ENCODE data around the gene KIF1C. TPM values are rescaled to one million over a fixed set of nuclear protein-coding genes. Genes with fewer than 3 reads are reported as not detected.

The KIF1C gene
- polyA plus RNA-seq (2012; ENCODE audit: low read depth, missing spikeins), result 17.2 TPM

GRCh38 chr17:4997302-4998026, at the start of gene KIF1C, which contains the start of gene INCA1:
Gene KIF1C, plus strand, starts transcription at chr17:4997950. Its CDS starts 2,297 bp downstream, at chr17:5000247.
Gene INCA1, minus strand, starts transcription at chr17:4997522. Its CDS starts 3,085 bp downstream, at chr17:4994437.
- FAIRE-seq (peak; percentile 97), DNase-seq (ENCODE audit: insufficient read length, low spot score) (peak; percentile 99)
- TF ChIP-seq POLR2A (IDR thresholded peaks at IDR 0.05; ENCODE audit: low read depth, low read length), result no peak
- TF ChIP-seq SPI1 (IDR thresholded peaks at IDR 0.05; ENCODE audit: low read depth, low read length), result no peak
- TF ChIP-seq PAX5 (IDR thresholded peaks at IDR 0.05; ENCODE audit: insufficient read depth, low read length, severe bottlenecking), result peak; percentile 26

- TF ChIP-seq POLR2A (IDR thresholded peaks at IDR 0.05; ENCODE audit: low read depth, low read length), result peak; percentile 94
- TF ChIP-seq POU2F2 (IDR thresholded peaks at IDR 0.05; ENCODE audit: low read depth, low read length), result peak; percentile 55; the same call in 1 of the 2 replicates
- TF ChIP-seq TAF1 (IDR thresholded peaks at IDR 0.05; ENCODE audit: low read depth, low read length), result peak; percentile 86
- peak; percentile 33 for TF ChIP-seq PAX5 (IDR thresholded peaks at IDR 0.05; ENCODE audit: insufficient read depth, low read length, severe bottlenecking)
- peak; percentile 83 for TF ChIP-seq POLR2AphosphoS5 (IDR thresholded peaks at IDR 0.05; ENCODE audit: low read depth, low read length)
- TF ChIP-seq SPI1 (IDR thresholded peaks at IDR 0.05; ENCODE audit: low read depth, low read length), result no peak
- DNase-seq (ENCODE audit: insufficient read length, low spot score) (peak; percentile 75), FAIRE-seq (peak; percentile 93)
These were observed 49.4 kb upstream of the KIF1C start, which contains the start of gene PFN1 for GRCh38 chr17:4948166-4948930. Gene PFN1, minus strand, starts transcription at chr17:4948530. Its CDS starts 136 bp downstream, at chr17:4948394.

- DNase-seq (ENCODE audit: insufficient read length, low spot score), result peak; percentile 84
- TF ChIP-seq POLR2AphosphoS5 (IDR thresholded peaks at IDR 0.05; ENCODE audit: low read depth, low read length) (no peak; the same call in 1 of the 2 replicates), POLR2A (IDR thresholded peaks at IDR 0.05; ENCODE audit: low read depth, low read length) (no peak), PAX5 (IDR thresholded peaks at IDR 0.05; ENCODE audit: insufficient read depth, low read length, severe bottlenecking) (no peak), TAF1 (IDR thresholded peaks at IDR 0.05; ENCODE audit: low read depth, low read length) (peak; percentile 54; the same call in 1 of the 2 replicates), POU2F2 (IDR thresholded peaks at IDR 0.05; ENCODE audit: low read depth, low read length) (no peak), SPI1 (IDR thresholded peaks at IDR 0.05; ENCODE audit: low read depth, low read length) (no peak)
- FAIRE-seq, result no peak
These were observed 48.8 kb upstream of the KIF1C start for GRCh38 chr17:4948931-4949320.

GRCh38 chr17:4949321-4950074, 48.3 kb upstream of the KIF1C start:
- peak; percentile 77 for DNase-seq (ENCODE audit: insufficient read length, low spot score)
- FAIRE-seq, result no peak
- TF ChIP-seq POLR2AphosphoS5 (IDR thresholded peaks at IDR 0.05; ENCODE audit: low read depth, low read length), result no peak
- 0 out of 2 replicates have a peak, but pooled peaks have one; percentile 18 for TF ChIP-seq POU2F2 (IDR thresholded peaks at IDR 0.05; ENCODE audit: low read depth, low read length)
- TF ChIP-seq PAX5 (IDR thresholded peaks at IDR 0.05; ENCODE audit: insufficient read depth, low read length, severe bottlenecking), result no peak
- no peak; the same call in 1 of the 2 replicates for TF ChIP-seq TAF1 (IDR thresholded peaks at IDR 0.05; ENCODE audit: low read depth, low read length)
- TF ChIP-seq POLR2A (IDR thresholded peaks at IDR 0.05; ENCODE audit: low read depth, low read length), result no peak; the same call in 1 of the 2 replicates

- TF ChIP-seq POLR2AphosphoS5 (IDR thresholded peaks at IDR 0.05; ENCODE audit: low read depth, low read length) (no peak), POLR2A (IDR thresholded peaks at IDR 0.05; ENCODE audit: low read depth, low read length) (peak; percentile 31)
- FAIRE-seq (no peak), DNase-seq (ENCODE audit: insufficient read length, low spot score) (no peak)
These were observed 47.5 kb upstream of the KIF1C start for GRCh38 chr17:4950075-4950745.

- DNase-seq (ENCODE audit: insufficient read length, low spot score) (no peak), FAIRE-seq (peak; percentile 76)
- TF ChIP-seq TAF1 (IDR thresholded peaks at IDR 0.05; ENCODE audit: low read depth, low read length) (no peak), PAX5 (IDR thresholded peaks at IDR 0.05; ENCODE audit: insufficient read depth, low read length, severe bottlenecking) (no peak), POU2F2 (IDR thresholded peaks at IDR 0.05; ENCODE audit: low read depth, low read length) (no peak), SPI1 (IDR thresholded peaks at IDR 0.05; ENCODE audit: low read depth, low read length) (no peak), POLR2A (IDR thresholded peaks at IDR 0.05; ENCODE audit: low read depth, low read length) (no peak), POLR2AphosphoS5 (IDR thresholded peaks at IDR 0.05; ENCODE audit: low read depth, low read length) (no peak)
These were observed 47.0 kb upstream of the KIF1C start, which contains the start of gene ENO3 for GRCh38 chr17:4950746-4951204. Gene ENO3, plus strand, starts transcription at chr17:4951119. Its CDS starts 711 bp downstream, at chr17:4951830.

- DNase-seq (ENCODE audit: insufficient read length, low spot score) (no peak), FAIRE-seq (no peak)
- TF ChIP-seq TAF1 (IDR thresholded peaks at IDR 0.05; ENCODE audit: low read depth, low read length) (no peak), PAX5 (IDR thresholded peaks at IDR 0.05; ENCODE audit: insufficient read depth, low read length, severe bottlenecking) (no peak), POLR2AphosphoS5 (IDR thresholded peaks at IDR 0.05; ENCODE audit: low read depth, low read length) (no peak), SPI1 (IDR thresholded peaks at IDR 0.05; ENCODE audit: low read depth, low read length) (no peak), POU2F2 (IDR thresholded peaks at IDR 0.05; ENCODE audit: low read depth, low read length) (no peak), POLR2A (IDR thresholded peaks at IDR 0.05; ENCODE audit: low read depth, low read length) (no peak)
These were observed 46.3 kb upstream of the KIF1C start for GRCh38 chr17:4951486-4951885.

- FAIRE-seq, result no peak
- DNase-seq (ENCODE audit: insufficient read length, low spot score), result no peak
- no peak for TF ChIP-seq POU2F2 (IDR thresholded peaks at IDR 0.05; ENCODE audit: low read depth, low read length)
- TF ChIP-seq SPI1 (IDR thresholded peaks at IDR 0.05; ENCODE audit: low read depth, low read length), result no peak
- no peak for TF ChIP-seq POLR2AphosphoS5 (IDR thresholded peaks at IDR 0.05; ENCODE audit: low read depth, low read length)
- no peak for TF ChIP-seq POLR2A (IDR thresholded peaks at IDR 0.05; ENCODE audit: low read depth, low read length)
- no peak for TF ChIP-seq TAF1 (IDR thresholded peaks at IDR 0.05; ENCODE audit: low read depth, low read length)
- no peak for TF ChIP-seq PAX5 (IDR thresholded peaks at IDR 0.05; ENCODE audit: insufficient read depth, low read length, severe bottlenecking)
These were observed 44.2 kb upstream of the KIF1C start for GRCh38 chr17:4953451-4953961.

Data from GM12891 (cell line).